ENCODE results near the gene CD24. TPM values are rescaled to one million over a fixed set of nuclear protein-coding genes. Genes with fewer than 3 reads are reported as not detected.
"Not testable (repeated sequence)": the region's sequence is repeated elsewhere in the genome, so short reads cannot be mapped to it uniquely, and the experiment has no call there.

The CD24 gene
- total RNA-seq (2014; rRNA removed; shearing (Covaris generic)) = 1.5 and 1.6 TPM in 2 replicates

- DNase-seq = no peak
- Histone ChIP-seq H3K4me3 (peak within 1 kb of the TSS; percentile 65), H3K27ac (no peak within 1 kb of the TSS), H3K36me3 (no peaks in the 10 kb centered on the region), H3K9me3 (replicated peaks) (no peaks in the 10 kb centered on the region), H3K27me3 (peaks cover 11% of the 10 kb centered on the region; the same call in 1 of the 2 replicates), H3K4me1 (no peaks in the 10 kb centered on the region; the same call in 1 of the 2 replicates)
These were observed at the start of gene CD24 for GRCh38 chr6:106974336-106974998. CD24 (minus strand) TSS chr6:106974729; CDS start chr6:106974646, 83 bp downstream.

GRCh38 chr6:107021446-107022185, 47.1 kb upstream of the CD24 start:
- H3K4me3 ChIP-seq = no peak overlapping the region
- H3K27ac ChIP-seq = no peak overlapping the region
- no peaks in the 10 kb centered on the region for H3K9me3 ChIP-seq (replicated peaks)
- no peaks in the 10 kb centered on the region for H3K27me3 ChIP-seq
- no peaks in the 10 kb centered on the region for H3K36me3 ChIP-seq
- DNase-seq = no peak
- H3K4me1 ChIP-seq = peaks cover 15% of the 10 kb centered on the region

- Histone ChIP-seq H3K4me3 (no peak overlapping the region), H3K36me3 (no peaks in the 10 kb centered on the region), H3K27me3 (no peaks in the 10 kb centered on the region), H3K27ac (no peak overlapping the region), H3K4me1 (peaks cover 8% of the 10 kb centered on the region), H3K9me3 (replicated peaks) (no peaks in the 10 kb centered on the region)
- DNase-seq = no peak
These were observed 45.7 kb upstream of the CD24 start for GRCh38 chr6:107020239-107020638.

GRCh38 chr6:107019628-107020027, 45.1 kb upstream of the CD24 start:
- H3K4me1 ChIP-seq; H3K27ac ChIP-seq; H3K27me3 ChIP-seq; DNase-seq; H3K36me3 ChIP-seq; H3K9me3 ChIP-seq (replicated peaks); H3K4me3 ChIP-seq: not testable (repeated sequence)

- Histone ChIP-seq H3K27me3 (no peaks in the 10 kb centered on the region), H3K4me3 (no peak overlapping the region), H3K36me3 (no peaks in the 10 kb centered on the region), H3K4me1 (peaks cover 8% of the 10 kb centered on the region), H3K27ac (no peak overlapping the region), H3K9me3 (replicated peaks) (no peaks in the 10 kb centered on the region)
- DNase-seq = peak in 1 of 2 experiments; percentile 9
These were observed 44.5 kb upstream of the CD24 start for GRCh38 chr6:107019047-107019446.

GRCh38 chr6:107009499-107009898, 35.0 kb upstream of the CD24 start:
- Histone ChIP-seq H3K27me3 (no peaks in the 10 kb centered on the region), H3K4me1 (no peaks in the 10 kb centered on the region), H3K9me3 (replicated peaks) (no peaks in the 10 kb centered on the region), H3K27ac (no peak overlapping the region), H3K4me3 (no peak overlapping the region), H3K36me3 (no peaks in the 10 kb centered on the region)
- no peak for DNase-seq

- H3K36me3 ChIP-seq = no peaks in the 10 kb centered on the region
- 0 out of 2 replicates have a peak, but pooled peaks cover 3% of the 10 kb centered on the region for H3K27me3 ChIP-seq
- H3K4me3 ChIP-seq = no peak overlapping the region
- no peaks in the 10 kb centered on the region for H3K9me3 ChIP-seq (replicated peaks)
- H3K27ac ChIP-seq = no peak overlapping the region
- peak; percentile 52 to 79 for DNase-seq
- H3K4me1 ChIP-seq = no peaks in the 10 kb centered on the region
These were observed 23.0 kb upstream of the CD24 start for GRCh38 chr6:106997392-106998158.

GRCh38 chr6:106995640-106996039, 21.1 kb upstream of the CD24 start:
- no peak for DNase-seq
- Histone ChIP-seq H3K27me3 (0 out of 2 replicates have a peak, but pooled peaks cover 3% of the 10 kb centered on the region), H3K36me3 (no peaks in the 10 kb centered on the region), H3K4me3 (no peak overlapping the region), H3K27ac (no peak overlapping the region), H3K4me1 (no peaks in the 10 kb centered on the region), H3K9me3 (replicated peaks) (no peaks in the 10 kb centered on the region)

- H3K4me1 ChIP-seq, H3K36me3 ChIP-seq, H3K4me3 ChIP-seq: not testable (repeated sequence)
These were observed 15.2 kb upstream of the CD24 start for GRCh38 chr6:106989737-106990136.

GRCh38 chr6:106988664-106989063, 14.1 kb upstream of the CD24 start:
- peak in 1 of 2 experiments; percentile 18 for DNase-seq
- H3K4me3 ChIP-seq = no peak overlapping the region
- H3K4me1 ChIP-seq = no peaks in the 10 kb centered on the region
- H3K9me3 ChIP-seq (replicated peaks) = no peaks in the 10 kb centered on the region
- no peaks in the 10 kb centered on the region for H3K36me3 ChIP-seq
- no peak overlapping the region for H3K27ac ChIP-seq
- no peaks in the 10 kb centered on the region for H3K27me3 ChIP-seq

More at GRCh38 chr6:106989737-106990136, 15.2 kb upstream of the CD24 start:
- H3K9me3 ChIP-seq (replicated peaks); H3K27ac ChIP-seq; H3K27me3 ChIP-seq; DNase-seq: not testable (repeated sequence)

GRCh38 chr6:106981926-106982325, 7.4 kb upstream of the CD24 start:
- Histone ChIP-seq H3K4me3 (no peak overlapping the region), H3K27me3 (0 out of 2 replicates have a peak, but pooled peaks cover 3% of the 10 kb centered on the region), H3K9me3 (replicated peaks) (no peaks in the 10 kb centered on the region), H3K36me3 (no peaks in the 10 kb centered on the region), H3K4me1 (no peaks in the 10 kb centered on the region), H3K27ac (no peak overlapping the region)
- DNase-seq = no peak

- no peak for DNase-seq
- no peaks in the 10 kb centered on the region; the same call in 1 of the 2 replicates for H3K4me1 ChIP-seq
- H3K27me3 ChIP-seq = peaks cover 9% of the 10 kb centered on the region; the same call in 1 of the 2 replicates
- no peaks in the 10 kb centered on the region for H3K9me3 ChIP-seq (replicated peaks)
- H3K4me3 ChIP-seq = no peak overlapping the region
- H3K36me3 ChIP-seq = no peaks in the 10 kb centered on the region
- H3K27ac ChIP-seq = no peak overlapping the region
These were observed 6.4 kb upstream of the CD24 start for GRCh38 chr6:106980926-106981325.

GRCh38 chr6:106979435-106979884, 4.9 kb upstream of the CD24 start:
- Histone ChIP-seq H3K27me3 (peaks cover 11% of the 10 kb centered on the region; the same call in 1 of the 2 replicates), H3K36me3 (no peaks in the 10 kb centered on the region), H3K27ac (no peak overlapping the region), H3K4me1 (no peaks in the 10 kb centered on the region; the same call in 1 of the 2 replicates), H3K9me3 (replicated peaks) (no peaks in the 10 kb centered on the region), H3K4me3 (no peak overlapping the region)
- DNase-seq = peak; percentile 70 to 84

GRCh38 chr6:106977246-106977645, 2.7 kb upstream of the CD24 start:
- Histone ChIP-seq H3K4me3 (no peak overlapping the region), H3K27ac (no peak overlapping the region), H3K9me3 (replicated peaks) (no peaks in the 10 kb centered on the region), H3K36me3 (no peaks in the 10 kb centered on the region), H3K27me3 (peaks cover 14% of the 10 kb centered on the region; the same call in 1 of the 2 replicates), H3K4me1 (no peaks in the 10 kb centered on the region; the same call in 1 of the 2 replicates)
- DNase-seq = no peak

All from SJCRH30 (cell line).